HEK293 (cell line): ENCODE data around the gene LRIF1.

ENCODE experiments used
- CTCF ChIA-PET: fragments of 350-600 bp; formaldehyde crosslinking; extraction: SDS; loops from one replicate; lab custom pipeline; 2021; ENCODE audit warnings: antibody characterized with exemption; lab: Yijun Ruan, JAX
- POLR2A ChIA-PET: fragments of 300-600 bp; formaldehyde crosslinking; extraction: SDS; loops from one replicate; lab custom pipeline; 2020; ENCODE audit warnings: antibody characterized with exemption, inconsistent platforms; lab: Yijun Ruan, JAX
- H3K27ac ChIP-seq: fragments of 200-500 bp; sonication (Bioruptor generic); 2 replicates; pipeline ENCODE4 v1.5.1; 2014; ENCODE audit warnings: low read depth, low read length, control low read depth, inconsistent platforms; ENCODE audit errors: extremely low read depth
- H3K36me3 ChIP-seq, 2 experiments: fragments of 200-500 bp in 1 of 2; sonication (Bioruptor generic) in 1 of 2; 1 replicate in 1 of 2; 2 replicates in 1 of 2; pipeline ENCODE4 v1.5.1; 2014 to 2017; ENCODE audit warnings: inconsistent platforms in 2 of 2, low read length in 2 of 2; ENCODE audit not compliant: control insufficient read depth in 2 of 2, insufficient read depth in 1 of 2
- H3K4me1 ChIP-seq: fragments of 200-500 bp; sonication (Bioruptor generic); 2 replicates; pipeline ENCODE4 v1.5.1; 2014; ENCODE audit warnings: mild to moderate bottlenecking, low read length, inconsistent platforms; ENCODE audit not compliant: control insufficient read depth, insufficient read depth
- H3K4me3 ChIP-seq: 2 replicates; pipeline ENCODE4 v1.5.1; 2011; ENCODE audit warnings: low read depth, mild to moderate bottlenecking, control low read depth, low read length, moderate library complexity
- H3K9me3 ChIP-seq: fragments of 200-500 bp; sonication (Bioruptor generic); 2 replicates; pipeline ENCODE4 v1.5.1; 2014; ENCODE audit warnings: low read depth, low read length, inconsistent platforms; ENCODE audit not compliant: control insufficient read depth, insufficient read depth
- HOXC10 ChIP-seq: sonication (generic); formaldehyde crosslinking; IDR thresholded peaks from 2 replicates; pipeline ENCODE4 v1.8.1; 2023; ENCODE audit warnings: mild to moderate bottlenecking, missing genetic modification reagents
- KLF10 ChIP-seq: fragments of 450-650 bp; IDR thresholded peaks from 2 replicates; pipeline ENCODE4 v1.5.1; 2018; ENCODE audit warnings: missing biosample characterization, mild to moderate bottlenecking, missing genetic modification characterization
- KLF8 ChIP-seq: fragments of 450-650 bp; formaldehyde crosslinking; IDR thresholded peaks from 2 replicates; pipeline ENCODE4 v1.5.1; 2016; ENCODE audit warnings: missing biosample characterization, missing genetic modification characterization
- SALL2 ChIP-seq: fragments of 450-650 bp; formaldehyde crosslinking; IDR thresholded peaks from 2 replicates; pipeline ENCODE4 v1.5.0; 2017; ENCODE audit warnings: missing biosample characterization, mild to moderate bottlenecking, missing genetic modification characterization, borderline replicate concordance
- SETDB1 ChIP-seq: IDR thresholded peaks from one replicate; pipeline ENCODE4 v1.6.1; 2017; ENCODE audit warnings: mild to moderate bottlenecking, low read length, moderate library complexity, mixed read lengths; ENCODE audit not compliant: insufficient read length
- ZBTB21 ChIP-seq: fragments of 450-650 bp; formaldehyde crosslinking; IDR thresholded peaks from 2 replicates; pipeline ENCODE4 v1.5.1; 2017; ENCODE audit warnings: missing biosample characterization, missing genetic modification characterization
- ZBTB7A ChIP-seq: fragments of 450-650 bp; formaldehyde crosslinking; IDR thresholded peaks from 2 replicates; pipeline ENCODE4 v1.5.1; 2016; ENCODE audit warnings: low read depth, missing biosample characterization, missing genetic modification characterization
- ZFP3 ChIP-seq: fragments of 450-650 bp; formaldehyde crosslinking; IDR thresholded peaks from 2 replicates; pipeline ENCODE4 v1.5.1; 2016; ENCODE audit warnings: low read depth, missing biosample characterization, missing genetic modification characterization
- ZFP41 ChIP-seq: fragments of 450-650 bp; formaldehyde crosslinking; IDR thresholded peaks from 2 replicates; pipeline ENCODE4 v1.5.1; 2016; ENCODE audit warnings: missing biosample characterization, missing genetic modification characterization, borderline replicate concordance
- ZNF274 ChIP-seq, 2 experiments: fragments of 200-500 bp in 1 of 2; fragments of 450-650 bp in 1 of 2; sonication (Bioruptor generic) in 1 of 2; formaldehyde crosslinking in 1 of 2; IDR thresholded peaks; 2 replicates each; pipeline versions ENCODE4 v1.5.1 to v1.6.1; 2014 to 2016; ENCODE audit warnings: borderline replicate concordance in 1 of 2, inconsistent platforms in 1 of 2, low read length in 1 of 2, missing biosample characterization in 1 of 2, missing genetic modification characterization in 1 of 2
- ZNF324 ChIP-seq: fragments of 450-650 bp; formaldehyde crosslinking; IDR thresholded peaks from 2 replicates; pipeline ENCODE4 v1.5.1; 2016; ENCODE audit warnings: missing biosample characterization, missing genetic modification characterization
- ZNF366 ChIP-seq: fragments of 450-650 bp; formaldehyde crosslinking; conservative IDR thresholded peaks from 2 replicates; pipeline ENCODE4 v1.5.1; 2016; ENCODE audit warnings: missing biosample characterization, missing genetic modification characterization
- ZNF426 ChIP-seq: fragments of 450-650 bp; formaldehyde crosslinking; IDR thresholded peaks from 2 replicates; pipeline ENCODE4 v1.5.1; 2017; ENCODE audit warnings: missing biosample characterization, missing genetic modification characterization, mild to moderate bottlenecking, inconsistent platforms, moderate library complexity
- ZNF510 ChIP-seq: fragments of 450-650 bp; formaldehyde crosslinking; IDR thresholded peaks from 2 replicates; pipeline ENCODE4 v1.5.1; 2018; ENCODE audit warnings: mild to moderate bottlenecking, missing genetic modification characterization, missing biosample characterization; ENCODE audit not compliant: insufficient replicate concordance
- ZNF558 ChIP-seq: fragments of 450-650 bp; formaldehyde crosslinking; IDR thresholded peaks from 2 replicates; pipeline ENCODE4 v1.5.1; 2016; ENCODE audit warnings: missing biosample characterization, missing genetic modification characterization
- ZNF600 ChIP-seq: fragments of 450-650 bp; formaldehyde crosslinking; IDR thresholded peaks from 2 replicates; pipeline ENCODE4 v1.5.1; 2016; ENCODE audit warnings: missing biosample characterization, missing genetic modification characterization
- ZNF626 ChIP-seq: fragments of 450-650 bp; sonication (Bioruptor Pico); formaldehyde crosslinking; IDR thresholded peaks from 2 replicates; pipeline ENCODE4 v1.5.1; 2018; ENCODE audit warnings: missing biosample characterization, missing genetic modification characterization, inconsistent platforms
- ZNF660 ChIP-seq: fragments of 450-650 bp; IDR thresholded peaks from 2 replicates; pipeline ENCODE4 v1.5.1; 2018; ENCODE audit warnings: missing biosample characterization, mild to moderate bottlenecking, missing genetic modification characterization
- ZNF776 ChIP-seq: fragments of 450-650 bp; formaldehyde crosslinking; IDR thresholded peaks from 2 replicates; pipeline ENCODE4 v1.5.0; 2017; ENCODE audit warnings: missing biosample characterization, missing genetic modification characterization, borderline replicate concordance
- ZNF791 ChIP-seq: fragments of 450-650 bp; formaldehyde crosslinking; IDR thresholded peaks from 2 replicates; pipeline ENCODE4 v1.5.1; 2016; ENCODE audit warnings: missing biosample characterization, missing genetic modification characterization
- TF ChIP-seq, protein P1 (sequence below): fragments of 450-650 bp; formaldehyde crosslinking; IDR thresholded peaks from 2 replicates; pipeline ENCODE4 v1.5.1; 2016; ENCODE audit warnings: missing biosample characterization, missing genetic modification characterization
- TF ChIP-seq, protein P2 (sequence below): fragments of 450-650 bp; formaldehyde crosslinking; IDR thresholded peaks from 2 replicates; pipeline ENCODE4 v1.5.1; 2016; ENCODE audit warnings: missing biosample characterization, missing genetic modification characterization

The LRIF1 gene

DNA sequence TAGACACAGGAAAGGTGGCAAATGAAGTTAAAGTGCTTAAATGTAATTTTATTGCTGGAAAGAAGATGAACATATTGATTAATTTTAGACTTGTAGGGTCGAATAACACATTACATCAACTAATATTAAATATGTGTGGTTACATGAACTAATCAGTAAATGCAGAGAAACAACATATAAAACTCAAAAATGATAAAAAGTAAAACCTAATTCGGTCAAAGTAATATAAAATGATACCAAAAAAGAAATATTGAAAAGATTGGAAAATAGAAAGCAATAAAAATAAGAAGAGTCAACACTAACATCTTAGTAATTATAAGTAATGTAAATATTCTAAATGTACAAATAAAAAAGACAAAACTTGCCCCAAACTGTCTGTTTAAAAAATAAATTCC, 47.5 kb downstream of the LRIF1 start (continued):
- TF ChIP-seq ZNF776 (tag by site-specific recombination) (no peak), KLF10 (tag by site-specific recombination) (no peak)

- H3K9me3 ChIP-seq = no peaks in the 10 kb centered on the region
- no peak overlapping the region for H3K4me3 ChIP-seq
- no peak overlapping the region for H3K27ac ChIP-seq
- no peak for TF ChIP-seq SALL2
- no peak for TF ChIP-seq ZNF600
- no peak for TF ChIP-seq HOXC10 (CRISPR knock-in tag)
- no peak for TF ChIP-seq ZNF324 (tag by site-specific recombination)
- H3K36me3 ChIP-seq = no peaks in the 10 kb centered on the region
- POLR2A ChIA-PET = no interaction called here
- no peaks in the 10 kb centered on the region for H3K4me1 ChIP-seq
- CTCF ChIA-PET = no interaction called here
Measured at GRCh38 chr1:110915804-110916203, 47.9 kb downstream of the LRIF1 start.

- TF ChIP-seq ZBTB21 (tag by site-specific recombination) = no peak
- no peak for TF ChIP-seq ZNF366
- TF ChIP-seq ZFP3 (tag by site-specific recombination) = no peak
- no peak for TF ChIP-seq ZFP41 (tag by site-specific recombination)
- no peak for TF ChIP-seq ZNF510 (tag by site-specific recombination)
- no peak for TF ChIP-seq ZNF626 (tag by site-specific recombination)
- TF ChIP-seq SALL2 = no peak
- TF ChIP-seq ZNF660 = no peak
- CTCF ChIA-PET = no interaction called here
- Histone ChIP-seq H3K4me1 (no peaks in the 10 kb centered on the region), H3K36me3 (no peaks in the 10 kb centered on the region), H3K27ac (no peak overlapping the region), H3K4me3 (no peak overlapping the region), H3K9me3 (no peaks in the 10 kb centered on the region)
- POLR2A ChIA-PET = no interaction called here
Measured at GRCh38 chr1:110914676-110915075, 49.0 kb downstream of the LRIF1 start.

GRCh38 chr1:110912784-110913183, 50.9 kb downstream of the LRIF1 start:
- ChIA-PET POLR2A (no interaction called here), CTCF (no interaction called here)
- no peaks in the 10 kb centered on the region for H3K4me1 ChIP-seq
- no peak overlapping the region for H3K27ac ChIP-seq
- no peaks in the 10 kb centered on the region for H3K9me3 ChIP-seq
- H3K36me3 ChIP-seq = no peaks in the 10 kb centered on the region
- H3K4me3 ChIP-seq = no peak overlapping the region
- TF ChIP-seq, protein P1, sequence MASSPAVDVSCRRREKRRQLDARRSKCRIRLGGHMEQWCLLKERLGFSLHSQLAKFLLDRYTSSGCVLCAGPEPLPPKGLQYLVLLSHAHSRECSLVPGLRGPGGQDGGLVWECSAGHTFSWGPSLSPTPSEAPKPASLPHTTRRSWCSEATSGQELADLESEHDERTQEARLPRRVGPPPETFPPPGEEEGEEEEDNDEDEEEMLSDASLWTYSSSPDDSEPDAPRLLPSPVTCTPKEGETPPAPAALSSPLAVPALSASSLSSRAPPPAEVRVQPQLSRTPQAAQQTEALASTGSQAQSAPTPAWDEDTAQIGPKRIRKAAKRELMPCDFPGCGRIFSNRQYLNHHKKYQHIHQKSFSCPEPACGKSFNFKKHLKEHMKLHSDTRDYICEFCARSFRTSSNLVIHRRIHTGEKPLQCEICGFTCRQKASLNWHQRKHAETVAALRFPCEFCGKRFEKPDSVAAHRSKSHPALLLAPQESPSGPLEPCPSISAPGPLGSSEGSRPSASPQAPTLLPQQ = no peak
- TF ChIP-seq ZNF426 (no peak), SETDB1 (peak; percentile 14)

- Histone ChIP-seq H3K9me3 (no peaks in the 10 kb centered on the region), H3K4me3 (no peak overlapping the region), H3K27ac (no peak overlapping the region), H3K4me1 (no peaks in the 10 kb centered on the region), H3K36me3 (no peaks in the 10 kb centered on the region)
- ChIA-PET POLR2A (no interaction called here), CTCF (no interaction called here)
- TF ChIP-seq, protein P2, sequence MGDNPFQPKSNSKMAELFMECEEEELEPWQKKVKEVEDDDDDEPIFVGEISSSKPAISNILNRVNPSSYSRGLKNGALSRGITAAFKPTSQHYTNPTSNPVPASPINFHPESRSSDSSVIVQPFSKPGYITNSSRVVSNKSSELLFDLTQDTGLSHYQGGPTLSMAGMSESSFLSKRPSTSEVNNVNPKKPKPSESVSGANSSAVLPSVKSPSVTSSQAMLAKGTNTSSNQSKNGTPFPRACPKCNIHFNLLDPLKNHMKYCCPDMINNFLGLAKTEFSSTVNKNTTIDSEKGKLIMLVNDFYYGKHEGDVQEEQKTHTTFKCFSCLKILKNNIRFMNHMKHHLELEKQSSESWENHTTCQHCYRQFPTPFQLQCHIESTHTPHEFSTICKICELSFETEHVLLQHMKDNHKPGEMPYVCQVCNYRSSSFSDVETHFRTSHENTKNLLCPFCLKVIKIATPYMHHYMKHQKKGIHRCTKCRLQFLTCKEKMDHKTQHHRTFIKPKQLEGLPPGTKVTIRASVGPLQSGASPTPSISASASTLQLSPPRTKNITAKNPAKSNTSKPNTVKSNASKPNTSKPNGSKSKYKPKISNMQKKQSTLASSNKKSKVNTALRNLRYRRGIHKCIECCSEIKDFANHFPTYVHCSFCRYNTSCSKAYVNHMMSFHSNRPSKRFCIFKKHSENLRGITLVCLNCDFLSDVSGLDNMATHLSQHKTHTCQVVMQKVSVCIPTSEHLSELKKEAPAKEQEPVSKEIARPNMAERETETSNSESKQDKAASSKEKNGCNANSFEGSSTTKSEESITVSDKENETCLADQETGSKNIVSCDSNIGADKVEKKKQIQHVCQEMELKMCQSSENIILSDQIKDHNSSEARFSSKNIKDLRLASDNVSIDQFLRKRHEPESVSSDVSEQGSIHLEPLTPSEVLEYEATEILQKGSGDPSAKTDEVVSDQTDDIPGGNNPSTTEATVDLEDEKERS (tag by site-specific recombination) = no peak
- TF ChIP-seq ZBTB7A (tag by site-specific recombination) (no peak), ZNF558 (tag by site-specific recombination) (no peak), ZNF791 (tag by site-specific recombination) (no peak), KLF8 (tag by site-specific recombination) (no peak), ZNF274 (IDR thresholded peaks at IDR 0.05; ENCODE audit: low read length) (no peak), ZNF274 (tag by site-specific recombination; IDR thresholded peaks at IDR 0.05; ENCODE audit: borderline replicate concordance) (no peak)
Measured at GRCh38 chr1:110903853-110904500, 59.7 kb downstream of the LRIF1 start.
